GM12873 (cell line): ENCODE data around the gene ELMOD1.

Experiments used
- TF ChIP-seq, protein P1 (sequence below): IDR thresholded peaks from 2 replicates; pipeline ENCODE4 v1.5.1; 2012; ENCODE audit warnings: low read depth, mild to moderate bottlenecking, moderate library complexity, low read length, control low read depth; ENCODE audit not compliant: insufficient read depth; ENCODE audit errors: missing control alignments

Gene ELMOD1

GRCh38 chr11:107573438-107573837 lies 17.5 kb upstream of the ELMOD1 start:
- TF ChIP-seq, protein P1, sequence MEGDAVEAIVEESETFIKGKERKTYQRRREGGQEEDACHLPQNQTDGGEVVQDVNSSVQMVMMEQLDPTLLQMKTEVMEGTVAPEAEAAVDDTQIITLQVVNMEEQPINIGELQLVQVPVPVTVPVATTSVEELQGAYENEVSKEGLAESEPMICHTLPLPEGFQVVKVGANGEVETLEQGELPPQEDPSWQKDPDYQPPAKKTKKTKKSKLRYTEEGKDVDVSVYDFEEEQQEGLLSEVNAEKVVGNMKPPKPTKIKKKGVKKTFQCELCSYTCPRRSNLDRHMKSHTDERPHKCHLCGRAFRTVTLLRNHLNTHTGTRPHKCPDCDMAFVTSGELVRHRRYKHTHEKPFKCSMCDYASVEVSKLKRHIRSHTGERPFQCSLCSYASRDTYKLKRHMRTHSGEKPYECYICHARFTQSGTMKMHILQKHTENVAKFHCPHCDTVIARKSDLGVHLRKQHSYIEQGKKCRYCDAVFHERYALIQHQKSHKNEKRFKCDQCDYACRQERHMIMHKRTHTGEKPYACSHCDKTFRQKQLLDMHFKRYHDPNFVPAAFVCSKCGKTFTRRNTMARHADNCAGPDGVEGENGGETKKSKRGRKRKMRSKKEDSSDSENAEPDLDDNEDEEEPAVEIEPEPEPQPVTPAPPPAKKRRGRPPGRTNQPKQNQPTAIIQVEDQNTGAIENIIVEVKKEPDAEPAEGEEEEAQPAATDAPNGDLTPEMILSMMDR = no peak

DNA sequence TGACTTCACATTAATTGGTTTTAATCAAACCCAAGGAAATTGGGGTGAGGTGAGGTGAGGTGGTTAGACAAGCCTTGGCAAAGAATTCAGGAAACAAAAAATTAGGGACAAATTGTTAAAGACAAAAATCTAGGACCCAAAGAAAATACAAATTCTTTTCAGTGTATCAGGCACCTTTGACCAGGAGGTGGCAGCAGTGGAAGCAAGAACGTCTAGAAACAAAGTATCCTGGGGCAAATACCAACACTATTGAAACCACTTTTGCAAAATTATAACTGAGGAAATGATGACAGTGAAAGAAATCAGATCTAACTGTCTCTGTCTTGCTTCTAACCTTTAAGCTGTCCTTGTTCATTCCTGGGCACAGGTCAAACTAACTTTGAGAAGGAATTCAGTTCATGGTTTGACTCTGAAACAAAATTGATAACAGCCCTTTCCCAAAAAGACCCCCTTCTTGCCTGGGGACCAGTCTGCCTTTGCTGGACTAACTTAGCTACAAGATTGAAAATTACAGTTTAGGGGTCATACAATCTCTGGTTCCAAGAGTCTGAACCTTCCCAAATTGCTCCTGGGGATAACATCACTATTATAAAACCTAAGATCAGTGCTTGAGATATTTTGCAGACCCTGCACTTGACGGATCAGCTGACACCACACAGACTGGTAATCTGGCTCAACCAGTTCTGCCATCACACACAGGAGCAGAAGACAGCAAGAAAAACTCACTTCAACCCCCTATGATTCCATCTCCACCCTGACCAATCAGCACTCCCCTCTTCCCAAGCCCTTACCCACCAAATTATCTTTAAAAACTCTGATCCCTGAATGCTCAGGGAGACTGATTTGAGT lies 14.2 kb upstream of the ELMOD1 start:
- TF ChIP-seq, protein P1 = peak; percentile 73

GRCh38 chr11:107577346-107577711 lies 13.6 kb upstream of the ELMOD1 start:
- TF ChIP-seq, protein P1 = no peak

- TF ChIP-seq, protein P1 = no peak
Measured at GRCh38 chr11:107581147-107581546, 9.8 kb upstream of the ELMOD1 start.

DNA sequence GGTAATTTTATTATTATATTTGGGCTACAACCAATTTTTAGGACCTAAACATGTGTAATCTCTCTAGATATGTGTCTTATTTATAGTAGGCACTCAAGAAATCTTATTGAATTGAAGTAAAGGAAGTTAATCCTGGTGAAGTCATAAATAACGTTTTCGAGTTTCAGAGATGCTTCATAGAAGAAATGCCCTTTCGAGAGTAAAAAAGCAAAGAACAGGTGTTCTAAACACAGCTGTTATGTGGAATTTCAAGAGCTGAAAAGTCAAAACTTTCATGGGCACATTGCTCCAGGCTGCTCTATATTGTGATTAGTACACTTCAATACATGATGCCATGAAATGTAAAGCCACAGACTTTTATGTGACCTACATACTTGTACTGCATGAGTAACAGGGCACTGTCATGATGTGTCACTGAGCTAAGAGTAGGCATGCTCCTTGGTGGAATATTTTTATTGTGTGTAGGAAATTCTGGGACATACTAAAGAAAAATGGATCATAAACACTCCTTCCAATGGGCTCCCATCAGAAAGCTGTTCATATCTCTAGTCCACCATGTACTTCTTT lies 7.2 kb upstream of the ELMOD1 start:
- TF ChIP-seq, protein P1 = no peak

- TF ChIP-seq, protein P1 = no peak
Measured at GRCh38 chr11:107587306-107587979, 3.5 kb upstream of the ELMOD1 start.
